AG10803 (cell line): ENCODE measurements around the gene PNPO.

Source experiments
- DNase-seq: peaks from one replicate; pipeline ENCODE4 v3.0.0; 2010; ENCODE audit warnings: low read depth
- H3K4me3 ChIP-seq: 2 replicates; pipeline ENCODE4 v1.5.1; 2011; ENCODE audit warnings: mild to moderate bottlenecking, low read length, control low read depth
- CTCF ChIP-seq: conservative IDR thresholded peaks from 2 replicates; pipeline ENCODE4 v1.5.1; 2011; ENCODE audit warnings: mild to moderate bottlenecking, low read length, control low read depth, inconsistent platforms

The PNPO gene

GRCh38 chr17:47980541-47980940 lies 39.2 kb downstream of the PNPO start:
- TF ChIP-seq CTCF, result no peak
- no peak for DNase-seq
- H3K4me3 ChIP-seq, result no peak overlapping the region

GRCh38 chr17:47981462-47981861 lies 40.1 kb downstream of the PNPO start:
- DNase-seq, result no peak
- TF ChIP-seq CTCF, result no peak
- no peak overlapping the region for H3K4me3 ChIP-seq

GRCh38 chr17:47982091-47982617 lies 40.8 kb downstream of the PNPO start:
- H3K4me3 ChIP-seq, result no peak overlapping the region
- TF ChIP-seq CTCF, result no peak
- no peak for DNase-seq

GRCh38 chr17:47982645-47983390 lies 41.4 kb downstream of the PNPO start:
- DNase-seq, result no peak
- H3K4me3 ChIP-seq, result no peak overlapping the region
- no peak for TF ChIP-seq CTCF

GRCh38 chr17:47983492-47984223 lies 42.3 kb downstream of the PNPO start:
- DNase-seq, result no peak
- no peak overlapping the region for H3K4me3 ChIP-seq
- TF ChIP-seq CTCF, result no peak

GRCh38 chr17:47986520-47986919 lies 45.1 kb downstream of the PNPO start:
- no peak for DNase-seq
- no peak for TF ChIP-seq CTCF
- H3K4me3 ChIP-seq, result no peak overlapping the region
